NCI-H2107 treated with DMSO at 0.1 percent for 48 hours (cell line): ENCODE results near the gene NFKB1.
"Not testable (repeated sequence)": the region's sequence is repeated elsewhere in the genome, so short reads cannot be mapped to it uniquely, and the experiment has no call there.

Source experiments
- DNase-seq: peaks from one replicate; lab custom pipeline; 2025; ENCODE audit not compliant: unreplicated experiment; lab: John Stamatoyannopoulos, UW

NFKB1 gene

GRCh38 chr4:102500696-102501446 lies at the start of gene NFKB1:
TSS of gene NFKB1 (plus strand) at chr4:102501359. CDS start at chr4:102525519, 24,160 bp downstream.
- DNase-seq: no peak

DNA sequence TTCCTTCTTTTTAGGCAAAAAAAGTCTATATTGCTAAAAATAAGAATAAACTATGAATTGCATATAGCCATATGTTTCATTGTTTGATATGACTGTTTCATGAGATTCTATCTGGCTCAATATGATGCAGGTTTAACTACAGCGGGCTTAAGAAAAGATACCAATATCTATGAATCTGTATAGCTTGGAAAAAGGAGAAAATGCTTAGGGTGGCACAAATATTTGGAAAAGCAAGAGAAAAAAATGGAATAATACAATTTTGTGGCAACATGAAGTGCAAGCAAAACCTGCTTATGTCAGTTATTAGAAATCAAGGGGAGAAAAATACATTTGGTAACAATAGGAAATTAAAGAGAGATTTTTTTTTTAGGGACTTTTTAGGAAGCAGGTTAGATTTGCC lies 48.3 kb upstream of the NFKB1 start:
- no peak for DNase-seq

DNA sequence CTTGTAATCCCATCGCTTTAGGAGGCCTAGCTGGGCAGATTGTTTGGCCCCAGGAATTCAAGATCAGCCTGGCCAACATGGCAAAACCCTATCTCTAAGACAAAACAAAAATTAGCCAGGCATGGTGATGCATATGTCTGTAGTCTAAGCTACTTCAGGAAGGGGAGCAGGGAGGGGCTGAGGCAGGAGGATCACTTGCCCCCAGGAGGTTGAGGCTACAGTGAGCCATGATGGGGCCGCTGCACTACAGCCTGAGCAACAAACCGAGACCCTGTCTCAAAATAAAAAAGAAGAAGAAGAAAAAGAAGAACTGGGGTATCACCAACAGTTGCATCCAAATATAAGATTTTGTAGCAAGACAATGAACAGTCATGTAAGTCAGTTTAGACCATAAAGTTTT lies 47.3 kb upstream of the NFKB1 start:
- DNase-seq: no peak

- DNase-seq: no peak
These were observed 46.9 kb upstream of the NFKB1 start for GRCh38 chr4:102454268-102454667.

DNA sequence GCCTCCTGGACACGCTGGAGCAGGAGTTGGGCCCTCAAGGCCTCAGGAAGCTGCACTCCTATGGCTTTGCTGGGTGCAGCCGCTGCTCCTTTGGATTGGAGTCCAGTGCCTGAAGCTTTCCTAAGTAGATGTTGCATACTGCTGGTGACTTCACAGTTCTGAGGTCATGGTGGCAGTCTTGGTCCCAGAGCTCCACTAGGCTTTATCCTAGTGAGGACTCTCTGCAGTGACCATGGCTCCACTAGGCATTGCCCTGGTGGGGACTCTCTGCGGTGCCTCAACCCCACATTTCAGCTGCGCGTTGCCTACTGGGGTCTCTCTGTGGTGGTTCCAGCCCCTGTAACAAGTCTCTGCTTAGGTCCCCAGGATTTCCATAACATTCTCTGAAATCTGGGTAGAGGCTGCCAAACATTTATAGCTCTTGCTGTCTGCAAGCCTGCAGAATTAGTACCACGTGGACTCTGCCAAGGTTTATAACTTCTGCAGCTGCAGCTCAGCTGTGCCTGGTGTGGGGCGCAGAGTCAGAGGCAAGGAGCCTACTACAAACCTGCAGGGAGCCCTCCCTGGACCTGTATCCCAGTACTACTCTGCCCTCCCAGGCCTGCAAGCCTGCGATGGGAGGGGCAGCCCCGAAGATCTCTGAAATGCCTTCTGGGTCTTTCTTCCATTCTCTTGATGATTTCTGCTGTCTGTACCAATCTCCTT lies 46.0 kb upstream of the NFKB1 start:
- DNase-seq: no peak

DNA sequence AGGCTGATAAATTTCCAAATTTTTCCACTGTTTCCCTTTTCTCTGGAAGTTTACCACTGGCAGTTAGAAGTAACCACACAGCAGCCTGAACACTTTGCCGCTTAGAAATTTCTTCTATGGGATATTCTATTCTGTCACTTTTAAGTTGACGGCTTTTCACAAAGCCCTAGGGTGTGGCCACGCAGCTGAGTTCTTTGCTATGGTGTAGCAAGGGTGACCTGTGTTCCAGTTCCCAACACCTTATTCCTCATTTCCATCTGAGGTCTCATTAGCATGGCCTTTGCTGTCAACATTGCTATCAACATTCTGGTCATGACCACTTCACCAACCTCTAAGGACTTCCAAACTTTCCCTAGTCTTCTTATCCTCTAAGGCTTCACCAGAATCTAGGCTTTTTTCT lies 45.4 kb upstream of the NFKB1 start:
- no peak for DNase-seq

DNA sequence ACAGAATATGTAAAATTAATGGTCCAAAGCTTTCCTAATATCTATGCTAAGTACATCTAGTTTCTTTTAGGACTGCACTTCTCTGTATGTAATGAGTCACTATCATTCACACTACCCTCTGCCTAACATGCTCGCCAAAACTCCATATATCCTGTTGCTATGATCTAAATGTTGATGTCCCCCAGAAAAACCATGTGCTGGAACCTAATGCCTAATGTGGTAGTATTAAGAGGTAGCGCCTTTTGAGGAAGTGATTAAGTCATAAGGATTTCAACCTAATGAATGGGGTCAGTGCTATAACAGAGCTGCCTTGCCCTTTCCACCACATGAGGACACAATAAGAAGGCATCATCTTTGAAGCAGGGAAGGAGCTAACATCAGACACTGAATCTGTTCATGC lies 34.9 kb upstream of the NFKB1 start:
- no peak for DNase-seq

GRCh38 chr4:102469806-102470205 lies 31.4 kb upstream of the NFKB1 start:
- DNase-seq: no peak

DNA sequence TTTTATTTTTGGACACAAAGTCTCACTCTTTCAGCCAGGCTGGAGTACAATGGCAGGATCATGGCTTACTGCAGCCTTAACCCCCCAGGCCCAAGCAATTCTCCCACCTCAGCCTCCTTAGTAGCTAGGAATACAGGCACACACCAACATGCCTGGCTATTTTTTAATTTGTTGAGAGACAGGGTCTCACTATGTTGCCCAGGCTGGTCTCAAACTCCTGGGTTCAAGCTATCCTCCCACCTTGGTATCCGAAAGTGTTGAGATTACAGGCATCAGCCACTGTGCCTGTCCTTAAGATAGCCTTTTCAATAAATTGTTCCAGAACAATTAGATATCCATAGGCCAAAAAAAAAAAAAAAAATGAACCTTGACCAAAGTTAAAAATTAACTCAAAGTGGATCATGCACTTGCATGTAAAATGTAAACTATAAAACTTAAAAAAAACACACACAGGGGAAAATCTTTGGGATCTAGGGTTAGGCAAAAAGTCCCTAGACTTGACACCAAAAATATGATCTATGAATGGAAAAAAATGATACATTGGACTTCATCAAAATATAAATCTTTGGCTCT lies 28.6 kb upstream of the NFKB1 start:
- no peak for DNase-seq

- DNase-seq: no peak
These were observed 27.7 kb upstream of the NFKB1 start for GRCh38 chr4:102473476-102473875.

GRCh38 chr4:102474736-102475504 lies 26.2 kb upstream of the NFKB1 start:
- no peak for DNase-seq

GRCh38 chr4:102477657-102478056 lies 23.5 kb upstream of the NFKB1 start:
- no peak for DNase-seq

DNA sequence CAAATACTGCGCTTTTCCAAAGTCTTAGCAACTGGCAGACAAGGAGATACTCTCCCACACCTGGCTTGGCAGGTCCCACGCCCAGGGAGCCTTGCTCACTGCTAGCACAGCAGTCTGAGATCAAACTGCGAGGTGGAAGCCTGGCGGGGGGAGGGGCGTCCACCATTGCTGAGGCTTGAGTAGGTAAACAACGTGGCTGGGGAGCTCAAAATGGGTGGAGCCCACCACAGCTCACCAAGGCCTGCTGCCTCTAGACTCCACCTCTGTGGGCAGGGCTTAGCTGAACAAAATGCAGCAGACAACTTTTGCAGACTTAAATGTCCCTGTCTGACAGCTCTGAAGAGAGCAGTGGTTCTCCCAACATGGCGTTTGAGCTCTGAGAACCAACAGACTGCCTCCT lies 23.0 kb upstream of the NFKB1 start:
- DNase-seq: no peak

DNA sequence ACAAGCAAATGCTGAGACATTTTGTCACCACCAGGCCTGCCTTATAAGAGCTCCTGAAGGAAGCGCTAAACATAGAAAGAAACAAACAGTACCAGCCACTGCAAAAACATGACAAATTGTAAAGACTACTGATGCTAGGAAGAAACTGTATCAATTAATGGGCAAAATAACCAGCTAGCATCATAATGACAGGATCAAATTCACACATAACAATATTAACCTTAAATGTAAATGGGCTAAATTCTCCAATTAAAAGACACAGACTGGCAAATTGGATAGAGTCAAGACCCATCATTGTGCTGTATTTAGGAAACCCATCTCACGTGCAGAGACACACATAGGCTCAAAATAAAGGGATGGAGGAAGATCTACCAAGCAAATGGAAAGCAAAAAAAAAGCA lies 21.3 kb upstream of the NFKB1 start:
- DNase-seq: not testable (repeated sequence)

DNA sequence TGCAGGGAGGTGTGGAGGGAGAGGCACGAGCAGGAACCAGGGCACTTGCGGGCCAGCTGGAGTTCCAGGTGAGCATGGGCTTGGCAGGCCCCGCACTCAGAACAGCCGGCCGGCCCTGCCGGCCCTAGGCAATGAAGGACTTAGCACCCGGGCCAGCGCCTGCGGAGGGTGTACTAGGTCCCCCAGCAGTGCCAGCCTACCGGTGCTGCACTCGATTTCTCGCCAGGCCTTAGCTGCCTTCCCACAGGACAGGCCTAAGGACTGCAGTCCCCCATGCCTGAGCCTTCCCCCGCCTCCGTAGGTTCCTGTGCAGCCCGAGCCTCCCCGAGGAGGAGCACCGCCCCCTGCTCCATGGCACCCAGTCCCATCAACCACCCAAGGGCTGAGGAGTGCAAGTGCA lies 18.0 kb upstream of the NFKB1 start:
- no peak for DNase-seq

- not testable (repeated sequence) for DNase-seq
These were observed 17.0 kb upstream of the NFKB1 start for GRCh38 chr4:102483990-102484692.

DNA sequence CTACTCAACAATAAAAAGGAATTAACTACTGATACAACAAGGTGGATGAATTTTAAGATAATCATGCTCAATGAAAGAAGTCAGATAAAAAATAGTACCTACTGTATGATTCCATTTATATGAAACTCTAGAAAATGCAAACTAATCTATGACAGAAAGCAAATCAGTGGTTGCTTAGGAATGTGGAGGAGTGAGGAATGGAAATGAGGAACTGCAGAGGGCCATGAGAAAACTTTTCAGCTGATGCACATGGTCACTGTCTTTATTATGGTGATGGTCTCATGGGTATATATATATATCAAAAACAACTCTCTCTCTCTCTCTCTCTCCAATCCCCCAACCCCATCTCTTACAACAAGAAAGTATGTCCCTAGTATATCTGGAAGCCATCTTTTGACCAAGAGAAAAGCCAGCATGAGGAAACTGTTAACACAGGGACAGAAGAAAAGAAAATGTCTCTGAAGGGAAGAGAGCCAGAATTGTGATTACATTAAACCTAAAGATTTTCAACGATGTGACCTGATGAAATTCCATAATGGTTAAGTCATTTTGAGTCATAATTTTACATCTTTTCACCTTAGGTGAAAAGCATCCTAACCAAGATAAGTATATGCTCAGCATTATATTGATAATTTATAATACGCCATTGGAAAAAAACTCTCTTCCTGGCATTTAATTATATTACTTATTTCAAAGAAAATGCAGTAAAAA lies 8.5 kb upstream of the NFKB1 start:
- DNase-seq: no peak

DNA sequence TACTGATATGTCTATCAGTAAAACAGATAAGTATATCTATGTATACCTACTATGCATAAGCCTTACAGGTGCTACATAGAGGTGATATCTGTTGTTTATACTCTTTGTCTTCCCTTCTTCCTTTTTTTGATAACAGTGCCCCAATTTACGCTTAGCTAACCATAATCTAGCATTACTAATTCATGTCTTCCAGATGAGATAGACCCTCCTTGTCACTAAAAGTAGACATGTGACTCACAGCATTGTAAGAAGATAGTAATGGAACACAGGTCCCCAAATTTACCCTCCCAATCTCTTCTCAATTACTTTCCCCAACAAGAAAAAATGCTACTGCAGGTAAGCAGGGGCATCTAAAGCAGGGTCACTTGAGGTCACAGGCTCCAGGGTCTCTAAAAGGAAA lies 7.9 kb upstream of the NFKB1 start:
- DNase-seq: no peak

- peak; percentile 67 for DNase-seq
These were observed 7.4 kb upstream of the NFKB1 start for GRCh38 chr4:102493794-102494193.

DNA sequence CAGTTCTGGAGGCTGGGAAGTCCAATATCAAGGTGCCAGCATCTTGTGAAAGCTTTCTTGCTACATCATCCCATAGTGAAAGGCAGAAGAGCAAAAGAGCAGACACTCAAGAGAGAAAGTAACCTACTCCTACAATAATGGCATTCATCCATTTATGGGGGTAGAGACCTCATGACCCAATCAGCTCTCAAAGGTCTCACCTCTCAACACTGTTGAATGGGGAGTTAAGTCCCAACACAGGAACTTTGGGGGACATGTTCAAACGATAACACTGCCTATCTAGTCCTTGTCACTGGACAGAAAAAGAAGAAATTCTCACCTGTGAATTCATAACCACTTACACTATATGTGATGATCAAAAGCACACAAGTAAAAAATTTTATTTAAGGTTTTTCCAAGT lies 6.6 kb upstream of the NFKB1 start:
- DNase-seq: no peak
